ENCODE data around the gene PLA2G2E. TPM values are rescaled to one million over a fixed set of nuclear protein-coding genes. Genes with fewer than 3 reads are reported as not detected.

The PLA2G2E gene
- total and polyA plus RNA-seq, 4 donors, result not detected

DNA sequence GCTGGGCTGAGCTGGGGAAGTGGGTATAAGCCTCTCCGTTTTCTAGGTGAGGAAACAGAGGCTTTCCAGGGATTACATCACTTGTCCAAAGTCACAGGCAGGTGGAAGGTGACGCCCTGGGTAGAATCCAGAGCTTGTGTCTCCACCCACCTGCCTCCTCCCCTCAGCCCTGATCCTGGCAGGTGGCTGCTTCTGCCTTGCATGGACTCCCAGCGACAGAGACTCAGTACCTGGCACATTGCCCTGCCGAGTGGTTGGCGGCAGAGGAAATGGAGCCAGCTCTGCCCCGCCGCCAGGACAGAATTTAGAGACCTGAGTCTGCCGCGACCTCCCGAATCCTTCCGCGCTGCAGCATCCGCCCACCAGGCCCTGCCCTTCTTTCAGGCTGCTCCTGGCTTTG, 2.1 kb downstream of the PLA2G2E start (continued):
- TF ChIP-seq HNF4A (conservative IDR thresholded peaks at IDR 0.05) (no peak), FOXA2 (IDR thresholded peaks at IDR 0.05) (no peak), SP1 (IDR thresholded peaks at IDR 0.05) (no peak), JUND (IDR thresholded peaks at IDR 0.05) (no peak), GABPA (IDR thresholded peaks at IDR 0.05 in 1 of 2, conservative IDR thresholded peaks at IDR 0.05 in 1 of 2) (no peak), RXRA (IDR thresholded peaks at IDR 0.05) (no peak), EGR1 (IDR thresholded peaks at IDR 0.05; ENCODE audit: low read depth in 2 of 2) (no peak), FOXA1 (IDR thresholded peaks at IDR 0.05) (no peak), NR2F2 (IDR thresholded peaks at IDR 0.05) (no peak), ATF3 (IDR thresholded peaks at IDR 0.05) (no peak), TAF1 (conservative IDR thresholded peaks at IDR 0.05) (no peak), MAX (IDR thresholded peaks at IDR 0.05) (no peak)

GRCh38 chr1:19920132-19920710, 3.2 kb downstream of the PLA2G2E start:
- Histone ChIP-seq H3K4me1 (ENCODE audit: control insufficient read depth in 4 of 4, insufficient read depth in 4 of 4, low read length in 3 of 4) (no peaks in the 10 kb centered on the region), H3K9me3 (ENCODE audit: control insufficient read depth in 4 of 4, low read length in 3 of 4) (no peaks in the 10 kb centered on the region), H3K4me3 (ENCODE audit: low read depth in 1 of 3, low read length in 3 of 3) (no peak overlapping the region), H3K36me3 (ENCODE audit: control insufficient read depth in 4 of 4, insufficient read depth in 3 of 4, low read depth in 1 of 4, low read length in 3 of 4) (no peaks in the 10 kb centered on the region), H3K27me3 (ENCODE audit: control insufficient read depth in 4 of 4, insufficient read depth in 4 of 4, low read length in 3 of 4) (no peaks in the 10 kb centered on the region), H3K27ac (ENCODE audit: low read depth in 1 of 2, low read length in 2 of 2) (no peak overlapping the region), H3K9ac (ENCODE audit: low read depth in 1 of 2, low read length in 2 of 2) (no peak overlapping the region)
- DNase-seq (ENCODE audit: low spot score), result no peak
- TF ChIP-seq MAX (IDR thresholded peaks at IDR 0.05) (no peak), FOXA2 (IDR thresholded peaks at IDR 0.05) (no peak), ZBTB33 (IDR thresholded peaks at IDR 0.05) (no peak)
- WGBS, result 93% methylated on average over 19 of the region's 19 CpGs

GRCh38 chr1:19918057-19918456, 5.4 kb downstream of the PLA2G2E start:
- TF ChIP-seq FOXA1 (IDR thresholded peaks at IDR 0.05) (no peak), RAD21 (IDR thresholded peaks at IDR 0.05) (peak; percentile 94 to 97), YY1 (IDR thresholded peaks at IDR 0.05) (no peak), HNF4A (conservative IDR thresholded peaks at IDR 0.05) (no peak), CTCF (IDR thresholded peaks at IDR 0.05; ENCODE audit: low read depth, low read length, missing input control) (peak; percentile 92), REST (IDR thresholded peaks at IDR 0.05) (no peak)
- Histone ChIP-seq H3K4me1 (ENCODE audit: control insufficient read depth in 4 of 4, insufficient read depth in 4 of 4, low read length in 3 of 4) (no peaks in the 10 kb centered on the region), H3K36me3 (ENCODE audit: control insufficient read depth in 4 of 4, insufficient read depth in 3 of 4, low read depth in 1 of 4, low read length in 3 of 4) (peaks cover 0 to 7% (median 2%) of the 10 kb centered on the region in 4 donors), H3K4me3 (ENCODE audit: low read depth in 1 of 3, low read length in 3 of 3) (no peak overlapping the region), H3K27ac (ENCODE audit: low read depth in 1 of 2, low read length in 2 of 2) (no peak overlapping the region), H3K9ac (ENCODE audit: low read depth in 1 of 2, low read length in 2 of 2) (no peak overlapping the region), H3K9me3 (ENCODE audit: control insufficient read depth in 4 of 4, low read length in 3 of 4) (no peaks in the 10 kb centered on the region), H3K27me3 (ENCODE audit: control insufficient read depth in 4 of 4, insufficient read depth in 4 of 4, low read length in 3 of 4) (no peaks in the 10 kb centered on the region)
- peak; percentile 79 for DNase-seq (ENCODE audit: low spot score)
- 17% methylated on average over 6 of the region's 6 CpGs for WGBS
